Measurements from ENCODE around the gene CFAP46. TPM values are rescaled to one million over a fixed set of nuclear protein-coding genes. Genes with fewer than 3 reads are reported as not detected.

Gene CFAP46
- polyA plus RNA-seq, 3 donors = 0.07 TPM; not detected in 2

DNA sequence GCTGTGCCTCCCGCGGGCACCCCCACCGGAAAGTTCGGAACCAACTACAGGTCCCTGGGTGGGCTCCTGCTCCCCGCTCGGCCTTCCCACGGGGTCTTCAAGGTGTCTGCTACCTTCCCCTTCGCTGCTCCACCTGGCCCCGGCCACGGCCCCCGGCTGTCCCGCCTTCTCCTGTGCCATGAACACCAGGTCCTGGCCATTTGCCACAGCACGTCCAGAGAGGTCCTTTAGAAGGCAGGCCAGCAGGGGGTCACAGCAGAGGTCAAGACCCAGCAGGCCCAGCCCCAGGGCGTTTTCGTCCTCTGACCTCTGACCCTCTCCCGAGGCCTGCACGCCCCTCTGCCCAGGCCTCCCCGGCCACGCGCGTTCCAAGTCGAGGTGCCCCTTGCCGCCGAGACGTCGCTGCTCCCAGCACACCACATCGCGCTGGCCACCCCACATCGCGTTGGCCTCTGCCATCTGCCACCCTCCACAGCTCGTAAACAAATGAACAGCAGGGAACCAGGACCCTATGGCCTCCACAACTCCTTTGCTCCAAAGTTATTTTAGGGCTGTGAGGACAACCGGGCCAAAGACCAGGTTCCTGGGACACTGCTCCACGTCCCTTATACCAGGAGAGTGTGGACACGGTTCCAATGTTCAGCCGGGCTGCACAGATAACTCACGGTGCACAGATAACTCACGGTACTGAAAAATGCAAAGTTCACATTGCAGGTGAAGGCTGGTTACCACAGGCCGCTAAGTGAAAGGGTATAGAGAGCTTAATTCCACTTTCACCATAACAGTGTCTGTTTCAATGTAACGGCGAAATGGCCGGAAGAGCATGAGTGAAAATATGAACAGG, 74.3 kb downstream of the CFAP46 start:
- Histone ChIP-seq H3K4me3 (replicated peaks in 1 of 3; ENCODE audit: low read depth in 2 of 3, low read length in 3 of 3) (no peak overlapping the region), H3K36me3 (replicated peaks in 1 of 2; ENCODE audit: control insufficient read depth in 1 of 2, insufficient read depth in 2 of 2, low read length in 2 of 2) (no peaks in the 10 kb centered on the region), H3K9ac (ENCODE audit: insufficient read depth, low read length, poor library complexity, severe bottlenecking) (no peak overlapping the region), H3K27me3 (ENCODE audit: control insufficient read depth in 2 of 2, insufficient read depth in 2 of 2, low read length in 2 of 2) (no peaks in the 10 kb centered on the region), H3K4me1 (ENCODE audit: control insufficient read depth in 1 of 2, insufficient read depth in 2 of 2, low read length in 2 of 2) (no peaks in the 10 kb centered on the region), H3K79me2 (ENCODE audit: insufficient read depth, low read length) (no peaks in the 10 kb centered on the region), H3K27ac (ENCODE audit: low read depth in 1 of 2, low read length in 2 of 2) (no peak overlapping the region), H4K20me1 (ENCODE audit: insufficient read depth, low read length) (no peaks in the 10 kb centered on the region), H3K4me2 (replicated peaks; ENCODE audit: extremely low read depth, low read length, poor library complexity, severe bottlenecking) (no peak overlapping the region), H3K9me3 (replicated peaks in 1 of 2; ENCODE audit: control insufficient read depth in 1 of 2, insufficient read depth in 1 of 2, low read length in 2 of 2) (no peaks in the 10 kb centered on the region), H2AFZ (ENCODE audit: insufficient read depth, low read depth, low read length, poor library complexity, severe bottlenecking) (no peak overlapping the region)
- no peak for DNase-seq
- no peak overlapping the region for H3K4me3 Mint-ChIP-seq
- H3K36me3 Mint-ChIP-seq = no peaks in the 10 kb centered on the region
- peaks cover 6 to 9% (median 8%) of the 10 kb centered on the region in 3 donors for H3K27me3 Mint-ChIP-seq (ENCODE audit: low read depth in 3 of 3)
- 95% methylated on average over 34 of the region's 41 CpGs for WGBS (ENCODE audit: insufficient coverage)
- peaks cover 0 to 15% (median 6%) of the 10 kb centered on the region in 7 donors for H3K9me3 Mint-ChIP-seq
- no peak overlapping the region for H3K27ac Mint-ChIP-seq
- TF ChIP-seq, protein P1, sequence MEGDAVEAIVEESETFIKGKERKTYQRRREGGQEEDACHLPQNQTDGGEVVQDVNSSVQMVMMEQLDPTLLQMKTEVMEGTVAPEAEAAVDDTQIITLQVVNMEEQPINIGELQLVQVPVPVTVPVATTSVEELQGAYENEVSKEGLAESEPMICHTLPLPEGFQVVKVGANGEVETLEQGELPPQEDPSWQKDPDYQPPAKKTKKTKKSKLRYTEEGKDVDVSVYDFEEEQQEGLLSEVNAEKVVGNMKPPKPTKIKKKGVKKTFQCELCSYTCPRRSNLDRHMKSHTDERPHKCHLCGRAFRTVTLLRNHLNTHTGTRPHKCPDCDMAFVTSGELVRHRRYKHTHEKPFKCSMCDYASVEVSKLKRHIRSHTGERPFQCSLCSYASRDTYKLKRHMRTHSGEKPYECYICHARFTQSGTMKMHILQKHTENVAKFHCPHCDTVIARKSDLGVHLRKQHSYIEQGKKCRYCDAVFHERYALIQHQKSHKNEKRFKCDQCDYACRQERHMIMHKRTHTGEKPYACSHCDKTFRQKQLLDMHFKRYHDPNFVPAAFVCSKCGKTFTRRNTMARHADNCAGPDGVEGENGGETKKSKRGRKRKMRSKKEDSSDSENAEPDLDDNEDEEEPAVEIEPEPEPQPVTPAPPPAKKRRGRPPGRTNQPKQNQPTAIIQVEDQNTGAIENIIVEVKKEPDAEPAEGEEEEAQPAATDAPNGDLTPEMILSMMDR (IDR thresholded peaks at IDR 0.05) = no peak
- no peaks in the 10 kb centered on the region for H3K4me1 Mint-ChIP-seq
- intact Hi-C loops (cut with micrococcal nuclease) = no loop called here

DNA sequence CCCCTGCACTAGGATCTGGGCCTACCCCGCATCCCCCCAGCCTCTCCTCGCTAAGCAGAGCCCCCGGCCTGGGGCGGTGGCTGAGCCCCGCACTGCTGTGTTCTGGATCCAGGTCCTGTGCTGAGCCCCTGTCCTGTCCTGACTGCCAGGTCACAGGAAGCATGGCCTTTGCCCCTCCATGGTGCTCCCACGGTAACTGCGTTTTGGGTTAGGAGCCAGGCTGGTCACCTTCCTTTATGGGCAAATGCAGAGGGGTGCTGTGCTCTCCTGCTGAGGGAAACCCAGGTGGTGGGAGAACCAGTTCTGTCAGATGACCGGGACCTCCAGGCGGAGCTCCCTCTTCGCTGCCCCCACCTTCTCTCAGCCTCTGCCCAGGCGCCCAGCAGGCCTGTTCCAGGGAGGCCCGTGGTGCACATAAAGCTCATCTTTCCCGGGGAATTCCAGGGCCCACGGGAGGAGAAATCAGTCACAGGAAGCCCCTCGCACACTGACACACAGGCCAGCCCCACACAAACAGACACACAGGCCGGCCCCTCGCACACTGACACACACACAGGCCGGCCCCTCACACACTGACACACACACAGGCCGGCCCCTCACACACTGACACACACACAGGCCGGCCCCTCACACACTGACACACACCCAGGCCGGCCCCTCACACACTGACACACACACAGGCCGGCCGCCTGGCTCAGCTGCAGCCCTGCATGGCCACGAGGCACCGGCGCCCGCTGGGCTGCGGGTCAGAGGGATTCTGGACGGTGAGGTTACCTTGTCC, 75.6 kb downstream of the CFAP46 start:
- H3K4me1 Mint-ChIP-seq = peaks cover 4% of the 10 kb centered on the region
- Histone ChIP-seq H3K27ac (ENCODE audit: low read depth in 1 of 2, low read length in 2 of 2) (no peak overlapping the region), H3K79me2 (ENCODE audit: insufficient read depth, low read length) (no peaks in the 10 kb centered on the region), H3K4me2 (replicated peaks; ENCODE audit: extremely low read depth, low read length, poor library complexity, severe bottlenecking) (no peak overlapping the region), H3K27me3 (ENCODE audit: control insufficient read depth in 2 of 2, insufficient read depth in 2 of 2, low read length in 2 of 2) (no peaks in the 10 kb centered on the region), H3K36me3 (replicated peaks in 1 of 2; ENCODE audit: control insufficient read depth in 1 of 2, insufficient read depth in 2 of 2, low read length in 2 of 2) (no peaks in the 10 kb centered on the region), H2AFZ (ENCODE audit: insufficient read depth, low read depth, low read length, poor library complexity, severe bottlenecking) (no peak overlapping the region), H3K9ac (ENCODE audit: insufficient read depth, low read length, poor library complexity, severe bottlenecking) (no peak overlapping the region), H3K9me3 (replicated peaks in 1 of 2; ENCODE audit: control insufficient read depth in 1 of 2, insufficient read depth in 1 of 2, low read length in 2 of 2) (no peaks in the 10 kb centered on the region), H3K4me3 (replicated peaks in 1 of 3; ENCODE audit: low read depth in 2 of 3, low read length in 3 of 3) (no peak overlapping the region), H3K4me1 (ENCODE audit: control insufficient read depth in 1 of 2, insufficient read depth in 2 of 2, low read length in 2 of 2) (no peaks in the 10 kb centered on the region), H4K20me1 (ENCODE audit: insufficient read depth, low read length) (no peaks in the 10 kb centered on the region)
- no peak overlapping the region for H3K4me3 Mint-ChIP-seq
- H3K36me3 Mint-ChIP-seq = no peaks in the 10 kb centered on the region
- intact Hi-C loops (cut with micrococcal nuclease) = no loop called here
- TF ChIP-seq, protein P1 (IDR thresholded peaks at IDR 0.05) = no peak
- DNase-seq = no peak
- peaks cover 6 to 15% (median 8%) of the 10 kb centered on the region in 3 donors for H3K27me3 Mint-ChIP-seq (ENCODE audit: low read depth in 3 of 3)
- H3K9me3 Mint-ChIP-seq = peaks cover 0 to 15% (median 5%) of the 10 kb centered on the region in 7 donors
- 95% methylated on average over 29 of the region's 29 CpGs for WGBS (ENCODE audit: insufficient coverage)
- H3K27ac Mint-ChIP-seq = no peak overlapping the region

Measured in CD14-positive monocyte (primary cell).